HPDE6-E6E7 (cell line): ENCODE data around the gene STXBP5.
A peak's percentile ranks its signal among the peaks of the same experiment; 100 is the strongest.

Experiments
- DNase-seq: peaks from one replicate; pipeline ENCODE4 v3.0.0; 2011; ENCODE audit warnings: missing footprints; ENCODE audit errors: extremely low spot score

Gene STXBP5

DNA sequence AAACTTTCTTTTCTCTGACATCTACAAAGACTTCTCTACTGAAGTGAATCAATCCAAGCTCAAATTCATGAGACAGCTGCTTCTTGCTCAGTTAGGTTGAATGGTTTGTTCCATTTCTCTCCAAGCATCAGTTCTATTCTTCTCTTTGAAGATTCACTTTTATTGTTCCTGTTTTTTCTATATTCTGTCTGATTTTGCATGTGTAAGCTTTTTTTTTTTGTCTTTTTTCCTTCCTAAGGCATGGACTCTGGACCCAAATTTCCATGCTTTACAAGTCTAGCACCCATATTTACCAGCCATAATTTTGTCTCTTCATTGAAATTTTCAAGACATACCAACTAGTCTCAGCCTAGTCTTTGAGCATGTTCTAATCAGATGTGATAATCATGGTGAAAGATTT, 25.9 kb upstream of the STXBP5 start:
- DNase-seq = no peak

DNA sequence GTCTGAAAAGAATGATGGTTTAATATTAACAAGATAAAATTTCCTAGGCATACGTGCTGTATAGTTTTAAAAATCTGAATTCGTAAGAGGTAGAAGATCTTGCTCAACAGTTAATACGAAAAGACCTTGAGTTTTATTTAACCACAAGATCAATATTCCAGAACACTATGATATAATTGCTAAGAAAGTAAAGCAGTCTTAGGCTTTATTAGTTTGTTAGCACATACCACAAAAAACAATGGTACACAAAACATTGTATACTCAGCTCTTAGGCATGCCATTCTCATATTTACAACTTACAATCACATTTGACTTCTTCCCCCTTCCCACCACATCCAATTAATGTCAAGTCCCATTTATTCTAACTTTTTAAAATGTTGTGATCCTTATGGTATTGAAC, 24.4 kb upstream of the STXBP5 start:
- no peak for DNase-seq

DNA sequence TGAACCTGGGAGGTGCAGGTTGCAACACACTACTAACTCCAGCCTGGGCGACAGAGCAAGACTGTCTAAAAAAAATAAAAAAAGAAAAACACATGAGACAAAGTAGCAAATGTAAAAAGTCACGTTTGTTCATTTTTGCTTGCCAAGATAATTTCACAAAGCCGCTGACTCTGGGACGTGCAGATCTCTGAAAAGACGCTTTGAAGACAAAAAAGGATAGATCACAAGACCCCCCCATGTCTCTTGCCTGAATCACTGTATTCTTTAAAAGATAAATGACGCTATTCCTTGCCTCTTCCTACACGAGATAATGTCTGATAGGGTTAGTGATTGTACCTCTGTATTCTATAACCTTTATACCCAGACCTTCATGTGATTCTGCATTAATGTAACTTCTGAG, 23.3 kb upstream of the STXBP5 start:
- no peak for DNase-seq

DNA sequence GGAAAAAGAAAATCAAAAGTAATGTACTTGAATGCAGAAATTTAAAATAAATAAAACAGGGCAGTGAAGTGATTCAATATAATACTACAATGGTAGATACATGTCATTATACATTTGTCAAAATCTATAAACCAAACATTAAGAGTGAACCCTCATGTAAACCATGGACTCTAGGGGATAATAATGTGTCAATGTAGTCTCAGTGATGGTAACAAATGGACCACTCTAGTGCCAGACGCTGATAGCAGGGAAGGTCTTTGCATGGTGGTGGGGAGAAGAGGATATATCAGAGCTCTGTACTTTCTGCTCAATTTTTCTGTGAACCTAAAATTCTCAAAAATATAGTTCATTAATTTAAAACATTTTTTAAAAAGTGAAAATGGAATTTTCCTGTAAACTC, 19.8 kb upstream of the STXBP5 start:
- DNase-seq = no peak

DNA sequence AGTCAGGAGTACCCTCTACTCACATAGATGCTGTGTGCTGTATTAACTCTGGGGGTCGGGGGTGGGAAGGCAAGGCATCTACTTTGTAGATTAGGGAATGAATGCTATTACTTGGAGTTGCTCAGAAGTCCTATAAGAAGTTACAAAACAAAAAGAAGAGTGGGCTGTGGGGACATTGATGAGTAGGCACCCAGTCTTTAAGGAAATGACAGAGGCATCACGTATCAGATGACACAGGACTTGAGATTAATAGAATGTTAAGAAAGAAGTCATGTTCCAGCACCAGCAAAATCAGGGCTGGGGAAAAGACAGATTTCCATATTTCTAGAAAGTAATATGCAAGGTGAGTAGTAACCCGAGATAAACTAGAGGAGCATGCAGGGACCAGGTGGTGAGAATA, 19.0 kb upstream of the STXBP5 start:
- DNase-seq = no peak

DNA sequence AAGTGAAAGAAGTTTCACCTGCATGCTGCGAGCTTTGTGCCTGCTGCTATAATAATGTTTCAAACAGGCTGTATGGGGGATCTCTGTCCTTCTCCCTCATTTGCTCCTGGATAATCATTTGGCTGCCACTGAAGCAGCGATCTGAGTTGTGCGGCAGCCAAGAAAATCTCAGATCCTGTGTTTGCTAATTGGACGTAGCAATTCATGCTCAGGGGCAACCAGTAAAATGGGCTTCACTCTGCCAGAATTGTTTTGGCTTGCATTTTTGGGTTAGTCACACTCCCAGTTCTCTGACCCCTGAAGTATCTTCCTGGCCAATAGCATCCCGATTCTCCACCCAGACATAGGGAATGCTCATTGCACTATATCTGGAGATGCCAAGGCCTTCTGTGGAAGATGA, 13.7 kb upstream of the STXBP5 start:
- no peak for DNase-seq

DNA sequence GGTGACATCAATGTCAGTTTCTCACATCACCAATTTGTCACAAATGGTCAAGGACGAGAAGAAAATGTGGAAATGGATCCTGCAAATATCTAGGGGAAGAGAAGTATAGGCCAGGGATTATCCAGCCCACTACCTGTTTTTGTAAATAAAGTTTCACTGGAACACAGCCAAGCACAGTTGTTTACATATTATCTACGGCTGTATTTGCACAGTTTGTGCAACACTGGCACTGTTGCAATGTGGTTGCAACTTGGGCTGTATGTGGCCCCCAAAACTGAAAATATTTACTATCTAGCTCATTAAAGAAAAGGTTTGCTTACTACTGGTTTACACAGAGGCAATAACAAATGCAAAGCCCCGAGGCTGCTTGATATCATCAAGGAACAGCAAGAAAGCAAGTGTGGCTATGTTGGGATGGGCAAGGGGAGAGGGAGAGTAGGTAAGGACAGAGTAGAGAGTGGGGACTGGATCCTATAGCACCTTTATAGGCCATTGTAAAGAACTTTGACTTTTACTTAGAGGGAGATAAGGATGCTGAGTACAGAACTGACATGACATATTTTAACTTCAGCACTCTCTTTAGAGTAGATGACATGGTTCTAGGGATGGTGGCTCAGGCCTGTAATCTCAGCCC, 11.8 kb upstream of the STXBP5 start:
- DNase-seq = no peak

DNA sequence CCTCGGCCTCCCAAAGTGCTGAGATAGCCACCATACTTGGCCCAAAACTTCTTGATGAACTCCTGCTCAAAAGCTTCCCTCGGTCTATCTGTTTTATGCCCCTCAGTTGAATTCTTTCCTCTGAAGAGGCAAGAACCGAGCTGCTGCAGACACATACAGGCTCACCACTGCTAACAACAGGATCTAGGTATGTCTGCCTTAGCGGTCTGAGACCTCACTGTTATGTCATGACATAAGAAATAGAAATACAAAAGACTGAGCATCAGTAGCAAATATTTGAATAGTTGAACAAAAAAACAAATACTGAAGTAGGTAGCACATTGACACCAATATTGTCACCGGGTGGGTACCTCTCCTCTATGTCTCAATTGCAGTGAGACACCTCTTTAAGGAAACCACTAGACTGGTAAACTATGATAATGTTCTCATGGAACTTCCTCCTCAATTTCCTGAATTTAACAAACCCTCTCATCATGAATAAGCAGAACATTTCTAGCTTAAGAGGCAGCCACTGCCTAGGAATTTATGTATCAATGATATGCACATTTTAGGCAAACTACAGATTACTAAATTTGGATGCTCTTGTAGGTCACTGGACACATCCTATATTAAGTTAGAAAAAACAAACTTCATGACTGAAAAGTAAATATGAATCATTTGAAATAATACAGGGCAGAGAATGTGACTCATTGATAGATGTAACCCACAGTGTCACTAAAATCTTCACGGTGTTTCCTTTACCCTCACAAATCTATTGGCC, 9.4 kb upstream of the STXBP5 start:
- no peak for DNase-seq

DNA sequence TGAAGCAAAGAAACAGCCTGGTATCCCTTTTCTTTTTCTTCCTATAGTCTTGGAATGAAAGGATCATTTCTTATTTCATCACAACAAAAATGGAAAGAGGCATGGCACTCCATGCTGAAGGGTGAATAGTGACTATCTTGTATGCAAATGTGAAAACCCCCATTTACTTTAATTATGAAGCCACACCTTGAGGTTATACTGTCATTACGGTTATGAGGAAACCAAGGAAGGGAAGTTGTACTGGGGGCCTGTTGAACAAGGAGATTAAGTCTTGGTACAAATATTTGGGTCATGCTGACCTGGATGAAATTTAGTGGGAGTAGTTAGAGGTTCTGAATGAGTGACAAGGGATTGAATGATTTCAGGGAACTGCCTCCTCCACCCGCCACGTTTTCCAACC, 8.7 kb upstream of the STXBP5 start:
- no peak for DNase-seq

DNA sequence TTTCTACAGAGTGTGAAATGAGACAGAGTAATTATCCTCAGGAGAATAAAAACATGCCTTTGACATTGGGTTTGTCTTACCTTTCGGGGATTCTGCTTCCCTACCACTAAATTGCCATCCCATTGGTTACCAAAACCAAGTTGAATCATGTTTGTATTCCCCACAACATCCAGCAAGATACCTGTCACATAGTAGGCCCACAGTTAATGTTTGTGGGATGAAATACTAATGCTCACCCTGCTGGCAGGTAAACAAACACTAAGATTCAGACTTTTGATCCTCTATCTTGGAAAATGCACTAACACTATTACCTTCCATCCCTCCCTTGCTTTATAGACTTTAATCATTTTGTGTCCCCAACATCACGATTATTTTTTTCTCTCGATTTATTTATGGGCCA, 8.2 kb upstream of the STXBP5 start:
- DNase-seq = no peak

DNA sequence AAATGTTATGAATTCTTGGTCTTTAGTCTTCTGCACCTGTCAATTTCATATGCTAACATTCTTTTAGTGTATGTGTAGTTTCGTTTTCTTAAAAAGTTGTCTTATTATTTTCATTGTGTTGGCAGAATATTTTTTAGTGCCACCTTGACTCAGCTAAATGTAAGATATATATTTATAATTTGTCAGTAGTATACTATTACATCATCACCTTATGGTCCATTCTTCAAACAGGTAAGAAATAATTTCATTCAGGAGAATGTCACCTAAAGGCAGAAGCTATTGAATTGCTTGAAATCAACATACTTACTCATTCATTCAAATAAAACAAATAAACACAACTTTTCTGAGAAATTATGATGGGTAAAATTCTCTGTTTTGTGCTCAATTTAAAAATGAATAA, 3.5 kb upstream of the STXBP5 start:
- DNase-seq = no peak

DNA sequence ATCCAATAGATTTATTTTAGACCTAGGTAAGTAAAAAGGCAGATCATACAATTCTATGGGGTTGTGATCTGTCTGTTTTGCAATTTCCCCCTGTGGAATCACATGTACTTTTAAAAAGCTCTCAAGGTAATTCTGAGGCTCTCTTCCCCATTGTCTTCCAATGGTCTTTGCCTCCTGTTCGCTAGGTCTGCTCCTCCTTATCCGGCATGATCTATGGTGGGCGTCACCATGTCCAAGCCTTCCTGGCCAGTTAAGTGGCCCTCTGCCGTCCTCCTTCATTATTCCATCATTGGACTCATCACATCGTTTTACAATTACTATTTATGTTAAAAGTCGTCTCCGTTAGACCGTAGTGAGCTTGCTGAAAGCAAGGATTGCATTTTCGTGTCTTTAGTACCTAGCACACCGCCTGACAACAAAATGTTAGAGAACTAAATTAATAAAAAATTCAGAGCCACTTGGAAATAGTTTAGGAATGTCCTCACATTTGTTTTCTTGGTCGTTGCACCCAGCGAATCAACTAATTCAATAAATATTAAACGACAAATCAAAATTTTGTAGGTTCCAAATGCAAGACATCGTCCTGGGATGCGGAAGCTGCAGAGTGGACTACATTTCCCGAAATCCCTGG, 2.2 kb upstream of the STXBP5 start:
- DNase-seq = no peak

DNA sequence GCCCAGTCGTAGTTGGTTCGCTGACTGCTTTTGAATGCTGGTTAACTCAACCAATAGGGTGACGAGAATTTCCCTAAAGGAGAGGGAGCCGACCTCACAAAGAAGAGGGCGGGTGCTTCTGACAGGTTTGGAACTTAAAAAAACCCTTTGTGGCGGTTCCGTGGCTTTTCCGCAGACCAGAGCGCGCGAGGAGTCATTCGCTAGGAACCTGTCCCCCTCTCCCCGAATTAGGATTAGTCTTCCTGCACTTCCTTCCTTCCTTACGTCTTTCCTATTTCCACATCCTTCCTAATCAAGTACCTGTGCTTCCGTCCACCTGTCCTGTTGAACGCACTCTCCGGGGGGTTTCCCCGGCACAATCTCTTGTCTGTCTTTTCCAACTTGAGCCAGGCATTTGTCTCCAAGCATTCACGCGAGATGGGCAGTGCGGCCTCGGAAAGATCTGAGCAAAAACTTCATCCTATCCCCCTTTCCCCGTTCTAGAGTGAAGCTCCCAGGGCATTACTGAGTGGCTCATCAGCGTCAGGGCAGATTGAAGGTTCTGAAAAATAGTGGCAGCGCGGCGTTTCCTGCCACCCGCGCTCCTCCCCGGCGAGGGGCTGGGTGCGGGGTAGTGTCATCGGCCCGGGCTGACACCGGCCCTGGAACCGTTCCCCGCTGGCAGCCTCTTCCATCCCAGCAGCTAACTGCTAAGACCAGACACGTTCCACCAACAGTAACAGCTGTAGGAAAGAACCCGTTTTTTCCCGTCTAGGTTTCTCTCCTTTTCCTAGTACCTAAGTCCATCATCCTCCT, 1.5 kb upstream of the STXBP5 start:
- peak; percentile 97 for DNase-seq

DNA sequence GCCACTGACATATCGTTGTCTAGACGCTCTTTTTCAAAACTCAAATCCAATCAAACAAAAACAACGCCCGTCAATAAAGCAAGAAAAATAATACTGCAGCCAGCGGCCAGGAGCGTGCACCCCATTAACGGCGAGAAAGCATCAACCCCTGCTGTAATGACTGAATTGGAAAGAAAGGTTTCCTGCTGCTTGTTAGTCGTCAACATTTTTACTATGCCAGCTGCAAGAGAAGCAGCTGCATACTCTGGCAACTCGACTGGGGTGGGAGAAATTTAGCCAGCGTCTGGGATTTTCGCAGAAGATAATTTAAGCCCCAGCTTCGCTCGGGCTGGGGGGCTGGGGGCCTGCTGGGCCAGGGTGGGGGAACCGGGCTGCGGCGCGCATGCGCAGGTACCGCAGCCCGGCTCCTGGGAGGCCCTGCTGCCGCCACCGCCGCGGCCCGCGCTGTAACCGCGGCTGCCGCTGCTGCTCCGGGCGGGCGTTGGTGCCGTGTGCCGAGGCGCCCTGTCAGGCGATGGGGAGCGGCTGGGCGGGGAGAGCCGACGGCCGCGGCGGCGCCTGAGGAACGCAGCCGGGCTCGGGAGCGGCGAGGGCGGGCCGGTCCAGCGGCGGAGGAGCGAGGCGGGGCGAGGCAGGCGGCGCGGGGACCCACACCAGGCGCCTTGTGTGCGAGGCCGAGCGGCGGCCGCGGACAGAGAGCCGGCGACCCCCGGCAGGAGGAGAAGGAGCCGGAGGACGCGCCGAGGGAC, 732 bp upstream of the STXBP5 start:
- peak; percentile 81 for DNase-seq

DNA sequence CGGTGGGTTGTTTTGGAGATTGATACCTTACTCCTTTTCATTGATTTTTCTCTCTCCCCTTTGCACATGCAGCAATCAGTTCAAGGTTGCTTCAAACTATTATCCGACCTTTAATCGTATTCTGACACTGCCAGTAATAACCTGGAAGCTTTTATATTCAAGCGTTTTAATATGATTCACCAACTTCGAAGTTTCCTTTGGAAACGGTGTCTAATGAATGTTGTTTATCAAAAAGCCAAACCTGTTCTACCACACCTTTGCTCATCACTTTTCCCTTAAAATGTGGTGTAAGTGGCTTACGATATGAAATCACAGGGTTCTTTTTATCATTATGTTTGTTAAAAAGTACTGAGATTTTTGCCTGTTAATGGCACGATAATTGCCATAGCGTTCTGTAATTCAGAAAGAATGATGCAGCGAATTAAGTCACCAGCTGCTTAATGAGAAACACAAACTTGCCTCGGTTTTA, 660 bp downstream of the STXBP5 start:
- no peak for DNase-seq

DNA sequence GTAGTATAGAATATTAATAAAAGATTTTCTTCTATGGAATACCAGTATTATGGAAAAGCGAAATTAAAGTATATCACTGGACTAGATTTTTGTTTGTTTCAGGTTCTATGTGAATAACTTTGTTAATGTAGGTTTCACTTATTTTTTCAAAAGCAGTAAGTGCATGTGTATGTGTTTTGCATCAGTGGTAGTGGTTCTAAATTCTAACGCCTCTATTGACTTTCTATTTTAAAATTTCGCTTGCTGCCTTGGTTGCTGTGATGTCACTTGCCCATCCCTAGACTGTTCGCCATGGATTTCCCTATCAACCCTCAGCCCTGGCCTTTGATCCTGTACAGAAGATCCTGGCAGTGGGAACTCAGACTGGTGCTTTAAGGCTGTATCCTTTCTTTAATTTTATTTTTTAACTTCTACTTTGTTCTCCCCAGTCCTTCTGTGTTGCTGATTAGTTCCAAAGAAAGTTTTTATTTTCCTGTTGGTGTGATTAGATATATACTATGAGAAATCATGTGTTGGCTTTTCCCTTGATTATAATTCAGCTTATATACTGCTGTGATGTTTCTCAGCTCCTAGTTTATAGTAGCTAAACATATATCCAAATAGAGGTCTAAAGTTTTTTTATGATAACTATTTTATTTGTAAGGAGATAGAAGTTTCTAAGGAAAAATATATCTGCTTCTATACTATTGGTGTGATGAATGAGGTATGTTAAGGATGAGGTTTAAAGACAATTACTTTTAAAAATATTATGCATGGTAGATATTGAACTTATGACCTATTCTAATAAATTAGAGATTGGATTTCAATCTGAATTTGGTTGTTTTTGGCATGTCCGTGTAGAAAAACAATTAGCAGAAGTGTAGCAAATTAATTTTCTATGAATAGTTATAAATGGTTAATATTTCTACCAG, 1.7 kb downstream of the STXBP5 start:
- no peak for DNase-seq

DNA sequence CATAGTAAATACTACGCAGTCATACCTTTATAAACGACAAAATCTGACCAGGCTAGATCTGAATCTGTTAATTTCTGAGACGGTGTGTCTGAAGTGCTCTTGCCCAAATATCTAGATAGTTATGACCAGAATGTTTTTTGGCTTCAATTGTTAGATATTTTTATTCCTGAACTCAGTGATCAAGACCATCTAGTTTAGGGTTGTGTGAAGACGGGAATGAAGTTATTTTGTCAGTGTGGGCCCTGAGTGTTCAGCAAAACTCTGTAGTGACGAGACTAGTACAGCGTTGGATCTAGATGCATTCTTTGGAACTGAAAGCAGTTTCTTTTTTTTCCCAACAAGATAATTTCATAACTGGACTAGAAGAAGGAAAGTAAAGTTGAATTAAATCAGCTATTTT, 3.1 kb downstream of the STXBP5 start:
- DNase-seq = no peak

DNA sequence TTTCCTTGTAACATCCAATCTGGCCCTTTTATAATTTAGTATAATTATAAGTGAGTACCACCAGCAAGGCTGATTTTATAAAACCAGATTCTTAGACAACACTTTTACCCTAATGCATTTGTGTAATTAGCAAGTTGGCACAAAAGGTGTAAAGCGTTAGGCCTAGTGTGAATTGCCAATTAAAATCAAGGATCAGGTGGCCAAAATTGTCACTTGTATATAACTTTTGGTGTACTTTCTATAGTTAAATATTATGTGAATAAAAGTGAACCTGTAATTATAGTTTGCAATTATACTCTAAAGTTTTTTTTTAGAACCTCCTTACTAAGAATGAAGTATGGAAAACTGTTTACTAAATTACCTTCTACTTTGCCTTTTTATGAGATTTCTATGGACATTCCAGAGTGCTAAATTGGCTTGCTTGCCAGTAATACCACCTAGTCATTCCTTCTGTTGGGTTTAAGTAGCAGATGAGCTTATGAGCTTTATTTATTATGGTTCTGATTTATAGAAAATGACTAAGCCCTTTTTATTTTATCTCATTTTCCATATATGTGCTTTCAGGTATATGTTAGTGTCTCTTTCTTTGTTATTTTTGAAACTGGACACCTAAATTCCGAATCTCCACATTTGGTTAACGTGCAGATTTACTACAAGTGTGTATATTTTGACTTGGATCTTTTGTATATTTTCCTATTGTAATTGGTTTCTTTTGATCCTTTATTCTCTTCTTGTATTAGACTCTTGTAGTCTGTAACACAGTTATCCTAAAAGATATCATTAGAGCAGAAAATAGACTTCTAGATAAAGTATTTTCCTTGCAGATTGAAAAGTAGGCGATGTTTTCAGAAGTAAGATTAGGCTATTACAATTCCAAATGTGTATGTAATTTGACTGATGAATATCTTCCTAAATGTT, 3.9 kb downstream of the STXBP5 start:
- DNase-seq = no peak

DNA sequence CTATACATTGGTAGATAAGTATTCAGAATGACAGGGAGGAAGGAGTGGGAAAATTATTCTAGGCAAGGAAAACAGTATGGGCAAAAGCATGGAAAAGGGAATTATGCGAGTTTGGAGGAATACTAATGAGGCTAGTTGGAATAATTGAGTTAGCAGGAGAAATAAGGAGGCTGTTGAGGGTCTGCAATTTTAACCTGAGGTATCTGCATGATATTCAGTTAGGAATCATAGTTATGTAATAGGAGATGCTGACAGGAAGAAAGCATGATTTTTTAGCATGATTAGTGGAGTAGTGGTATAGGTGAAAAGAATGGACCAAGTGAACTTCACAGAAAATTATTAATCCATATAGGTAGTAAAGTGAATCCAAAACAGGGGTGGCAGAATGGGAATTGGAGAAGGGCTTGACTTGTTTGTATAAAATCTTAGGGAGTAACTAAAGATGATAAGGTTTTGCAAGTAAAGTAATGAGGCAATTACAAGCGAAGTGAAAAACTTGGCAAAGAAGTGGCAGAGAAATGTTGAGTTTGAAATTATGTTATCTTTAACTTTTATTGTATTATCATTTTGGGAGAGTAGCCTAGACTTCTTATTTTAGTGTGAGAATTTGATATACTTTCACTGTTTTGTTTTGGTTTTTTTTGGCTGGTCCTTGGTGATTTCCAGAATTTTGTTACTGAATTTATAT, 5.7 kb downstream of the STXBP5 start:
- no peak for DNase-seq
